Omental fat pad (tissue), 4 donors: ENCODE data around the gene LFNG. TPM values are rescaled to one million over a fixed set of nuclear protein-coding genes. Genes with fewer than 3 reads are reported as not detected.

ENCODE experiments used
- ATAC-seq: fragments of 150-250 bp; one replicate; pipeline ENCODE4 v1.9.1; 2016; ENCODE audit warnings: mild to moderate bottlenecking, moderate library complexity; ENCODE audit not compliant: low FRiP score
- DNase-seq: peaks from one replicate; pipeline ENCODE4 v3.0.0-alpha.2; 2019; ENCODE audit warnings: low spot score
- CTCF ChIP-seq, 3 donors: fragments of 450-650 bp; IDR thresholded peaks; one replicate each; pipeline ENCODE4 v1.5.1; 2016 to 2017; ENCODE audit warnings: antibody characterized with exemption in 3 of 3, mild to moderate bottlenecking in 3 of 3, moderate library complexity in 2 of 3
- total RNA-seq, 4 donors: library from RNA; depleted of rRNA; stranded (reverse); fragments of >200 nt; gene quantifications; one replicate each; pipeline ENCODE4 v1.1.0, GENCODE V29; 2016

Gene LFNG
- total RNA-seq, 4 donors from 2014 or later: 4.7 to 25.9 (median 21.6) TPM

GRCh38 chr7:2544541-2545188 lies 25.1 kb downstream of the LFNG start:
- DNase-seq: no peak
- ATAC-seq: no peak
- no peak for TF ChIP-seq CTCF (IDR thresholded peaks at IDR 0.05)

- ATAC-seq: no peak
- TF ChIP-seq CTCF (IDR thresholded peaks at IDR 0.05): no peak
- no peak for DNase-seq
These were observed 26.3 kb downstream of the LFNG start for GRCh38 chr7:2545746-2546425.

GRCh38 chr7:2546776-2547586 lies 27.4 kb downstream of the LFNG start:
- DNase-seq (no peak), ATAC-seq (no peak)
- TF ChIP-seq CTCF (IDR thresholded peaks at IDR 0.05): no peak

GRCh38 chr7:2551418-2551817 lies 31.8 kb downstream of the LFNG start:
- TF ChIP-seq CTCF (IDR thresholded peaks at IDR 0.05): no peak
- DNase-seq: no peak
- ATAC-seq: no peak

GRCh38 chr7:2553108-2553507 lies 33.5 kb downstream of the LFNG start:
- DNase-seq (no peak), ATAC-seq (no peak)
- TF ChIP-seq CTCF (IDR thresholded peaks at IDR 0.05): no peak

- DNase-seq (no peak), ATAC-seq (no peak)
- no peak for TF ChIP-seq CTCF (IDR thresholded peaks at IDR 0.05)
These were observed 34.4 kb downstream of the LFNG start for GRCh38 chr7:2553831-2554581.
